Measurements from ENCODE around the gene GNG7.

DNA sequence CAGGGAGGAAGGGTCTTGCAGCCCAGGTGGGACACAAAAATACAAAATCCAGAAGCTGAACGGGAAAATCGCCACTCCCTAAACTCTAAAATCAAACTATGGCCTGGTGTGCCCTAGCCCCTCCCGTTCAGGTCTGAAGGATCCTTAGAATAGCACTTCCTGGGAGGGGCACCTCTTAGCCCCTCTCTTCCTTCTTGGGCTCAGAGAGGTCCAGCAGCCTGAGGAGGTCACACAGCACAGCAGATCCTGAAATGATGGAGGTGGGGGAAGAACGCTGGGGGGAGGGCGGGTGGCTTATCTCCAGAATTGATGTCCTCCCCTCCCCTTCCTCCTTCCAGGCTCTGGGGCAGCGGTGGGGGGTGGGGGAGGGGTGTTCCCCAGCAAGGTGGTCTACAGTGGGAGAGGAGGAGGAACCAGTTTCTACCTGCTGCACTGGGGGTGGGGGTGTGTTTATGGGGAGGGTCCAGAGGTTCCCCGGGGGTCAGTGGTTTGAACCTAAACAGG, 16.8 kb upstream of the GNG7 start:
- TF ChIP-seq, protein P1, sequence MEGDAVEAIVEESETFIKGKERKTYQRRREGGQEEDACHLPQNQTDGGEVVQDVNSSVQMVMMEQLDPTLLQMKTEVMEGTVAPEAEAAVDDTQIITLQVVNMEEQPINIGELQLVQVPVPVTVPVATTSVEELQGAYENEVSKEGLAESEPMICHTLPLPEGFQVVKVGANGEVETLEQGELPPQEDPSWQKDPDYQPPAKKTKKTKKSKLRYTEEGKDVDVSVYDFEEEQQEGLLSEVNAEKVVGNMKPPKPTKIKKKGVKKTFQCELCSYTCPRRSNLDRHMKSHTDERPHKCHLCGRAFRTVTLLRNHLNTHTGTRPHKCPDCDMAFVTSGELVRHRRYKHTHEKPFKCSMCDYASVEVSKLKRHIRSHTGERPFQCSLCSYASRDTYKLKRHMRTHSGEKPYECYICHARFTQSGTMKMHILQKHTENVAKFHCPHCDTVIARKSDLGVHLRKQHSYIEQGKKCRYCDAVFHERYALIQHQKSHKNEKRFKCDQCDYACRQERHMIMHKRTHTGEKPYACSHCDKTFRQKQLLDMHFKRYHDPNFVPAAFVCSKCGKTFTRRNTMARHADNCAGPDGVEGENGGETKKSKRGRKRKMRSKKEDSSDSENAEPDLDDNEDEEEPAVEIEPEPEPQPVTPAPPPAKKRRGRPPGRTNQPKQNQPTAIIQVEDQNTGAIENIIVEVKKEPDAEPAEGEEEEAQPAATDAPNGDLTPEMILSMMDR (IDR thresholded peaks at IDR 0.05) = no peak
- TF ChIP-seq POLR2A (IDR thresholded peaks at IDR 0.05) = no peak
